Left hindlimb (tissue), 1 donor: ENCODE results near the gene PRKG1.

Experiments
- DNase-seq: peaks from one replicate; pipeline ENCODE4 v3.0.0-alpha.2; 2018

The PRKG1 gene

DNA sequence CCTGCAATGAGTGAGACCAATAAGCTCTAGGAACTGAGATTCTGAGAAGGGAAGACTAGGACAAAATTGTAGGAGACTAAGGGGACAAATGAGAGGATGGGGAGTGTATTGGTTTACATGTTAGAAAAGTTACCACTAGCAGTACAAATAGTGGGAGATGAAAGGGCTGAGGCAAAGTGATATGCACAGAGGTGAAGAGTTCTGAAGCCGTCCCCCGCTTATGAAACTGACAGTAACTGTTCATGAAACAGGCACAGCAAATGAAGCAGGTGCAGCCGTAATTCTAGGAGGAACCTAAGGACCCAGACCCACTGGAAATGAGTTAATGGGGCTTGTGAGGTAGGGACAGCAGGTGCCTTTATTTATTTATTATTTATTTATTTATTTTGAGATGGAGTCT is 211.3 kb downstream of the PRKG1 start:
- no peak for DNase-seq

DNA sequence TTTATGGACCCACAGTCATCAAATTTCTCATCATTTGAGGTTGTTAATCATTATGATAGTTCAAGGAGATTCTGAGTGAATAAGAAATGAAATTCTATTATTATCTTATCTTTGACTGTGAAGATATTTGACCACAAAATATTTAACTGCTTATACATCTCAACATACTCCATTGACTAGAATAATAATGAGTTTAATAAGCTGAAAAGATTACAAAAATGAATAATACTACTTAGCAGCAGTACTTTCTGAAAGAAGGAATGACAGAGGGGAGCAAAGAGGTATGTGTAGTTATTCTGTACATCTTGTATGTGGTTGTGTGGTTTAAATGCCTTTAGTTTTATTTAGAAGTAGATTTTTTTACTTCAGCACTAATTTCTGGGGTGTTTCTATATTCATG is 214.2 kb downstream of the PRKG1 start:
- no peak for DNase-seq

DNA sequence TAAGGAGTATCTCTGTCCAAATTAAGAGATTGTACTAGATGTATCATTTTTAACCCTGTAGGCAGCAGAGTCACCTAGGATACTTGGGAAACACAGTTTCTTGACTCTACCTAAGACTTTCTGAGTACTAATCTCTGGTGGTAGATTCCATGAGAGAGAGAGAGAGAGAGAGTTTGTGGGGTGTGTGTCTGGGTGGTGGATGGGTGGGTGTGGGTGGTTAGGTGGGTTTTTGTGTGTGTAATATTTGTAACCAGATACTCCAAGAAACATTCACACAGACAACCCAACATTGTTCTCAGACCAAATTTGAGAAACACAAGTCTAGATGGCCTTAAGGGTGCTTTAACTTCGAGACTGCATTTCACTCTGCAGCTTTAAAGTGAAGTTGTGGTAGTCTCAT is 215.2 kb downstream of the PRKG1 start:
- DNase-seq, result no peak

DNA sequence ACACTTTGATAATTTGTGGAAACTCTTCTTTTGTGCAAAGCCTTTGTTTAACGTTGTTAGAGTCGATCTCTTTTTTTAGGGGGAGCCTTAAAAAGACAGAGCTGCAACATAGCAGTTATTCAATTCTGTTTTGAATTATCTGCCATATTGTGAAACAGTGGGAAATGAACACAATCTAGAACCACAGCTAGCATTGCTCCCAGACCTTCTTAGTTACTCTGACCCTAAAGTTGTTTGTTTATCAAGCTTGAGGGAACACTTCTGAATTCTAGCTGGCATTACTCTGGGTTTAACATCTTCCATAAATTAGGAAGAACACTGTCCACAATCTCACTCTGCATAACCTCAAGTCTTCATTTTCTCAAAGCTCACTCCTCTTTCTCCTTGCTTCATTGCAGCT is 217.7 kb downstream of the PRKG1 start:
- DNase-seq, result no peak

GRCh38 chr10:51297438-51297837 is 223.2 kb downstream of the PRKG1 start:
- no peak for DNase-seq

- DNase-seq, result no peak
Observed at GRCh38 chr10:51300617-51301304, 226.5 kb downstream of the PRKG1 start.

GRCh38 chr10:51301644-51302043 is 227.4 kb downstream of the PRKG1 start:
- no peak for DNase-seq

GRCh38 chr10:51302316-51302715 is 228.0 kb downstream of the PRKG1 start:
- DNase-seq, result no peak

- DNase-seq, result no peak
Observed at GRCh38 chr10:51308116-51308515, 233.8 kb downstream of the PRKG1 start.

- DNase-seq, result no peak
Observed at GRCh38 chr10:51311228-51311627, 236.9 kb downstream of the PRKG1 start.

- no peak for DNase-seq
Observed at GRCh38 chr10:51312817-51313216, 238.5 kb downstream of the PRKG1 start.

GRCh38 chr10:51313251-51313650 is 239.0 kb downstream of the PRKG1 start:
- DNase-seq, result no peak

- DNase-seq, result no peak
Observed at GRCh38 chr10:51313773-51314478, 239.6 kb downstream of the PRKG1 start.

- no peak for DNase-seq
Observed at GRCh38 chr10:51314481-51314880, 240.2 kb downstream of the PRKG1 start.

GRCh38 chr10:51318399-51319172 is 244.3 kb downstream of the PRKG1 start:
- DNase-seq, result no peak

DNA sequence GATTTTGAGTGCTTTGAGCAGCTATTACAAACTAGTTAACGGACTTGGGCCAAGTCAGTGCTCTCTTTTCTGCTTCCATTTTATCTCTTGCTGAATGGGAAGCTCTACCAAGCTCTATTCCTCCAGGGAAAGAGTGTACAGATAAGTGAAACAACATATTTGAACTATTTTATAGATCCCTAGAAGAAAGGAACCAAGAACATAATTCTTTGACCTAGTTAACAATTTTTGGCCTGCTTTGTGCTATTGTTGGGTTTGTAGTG is 244.8 kb downstream of the PRKG1 start:
- DNase-seq, result no peak

GRCh38 chr10:51321300-51321699 is 247.0 kb downstream of the PRKG1 start:
- no peak for DNase-seq

DNA sequence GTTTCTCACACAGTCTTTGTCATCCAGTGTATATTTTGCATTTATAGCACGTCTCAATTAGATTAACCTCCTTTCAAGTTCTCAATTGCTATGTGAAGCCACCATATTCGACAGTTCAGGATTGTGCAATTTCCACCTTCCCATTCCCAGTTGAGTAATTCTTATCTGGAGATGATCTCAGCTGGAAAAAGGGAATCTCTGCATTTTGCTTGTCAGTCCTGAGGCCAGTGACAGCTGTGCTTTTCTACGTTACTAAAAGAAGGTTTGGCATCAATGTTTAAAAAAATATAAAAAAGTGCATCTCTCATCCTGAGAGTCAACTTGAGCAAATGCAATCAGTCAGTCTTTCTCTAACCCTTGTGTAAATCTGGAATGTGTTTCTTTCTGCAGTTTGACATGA is 247.7 kb downstream of the PRKG1 start:
- DNase-seq, result no peak

GRCh38 chr10:51325649-51326048 is 251.4 kb downstream of the PRKG1 start:
- DNase-seq, result no peak

DNA sequence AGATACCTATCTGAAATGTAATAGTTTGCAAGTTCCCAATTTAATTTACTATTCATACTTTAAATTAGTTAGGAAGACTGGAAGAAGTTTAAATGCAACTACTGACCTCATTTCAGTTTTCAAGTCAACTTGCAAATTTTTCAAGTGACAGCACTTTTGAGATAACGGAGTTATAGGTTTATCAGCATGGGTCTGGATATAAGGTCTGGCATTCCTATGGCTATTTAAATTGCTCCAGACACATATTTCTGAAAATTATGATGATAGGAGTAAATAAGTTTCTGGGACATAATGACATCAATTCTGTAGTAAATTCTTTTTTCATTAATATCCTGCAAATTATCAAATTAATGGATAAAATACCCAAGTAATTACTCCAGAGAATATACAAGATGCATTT is 251.9 kb downstream of the PRKG1 start:
- no peak for DNase-seq

- no peak for DNase-seq
Observed at GRCh38 chr10:51327432-51327831, 253.1 kb downstream of the PRKG1 start.

GRCh38 chr10:51340366-51340765 is 266.1 kb downstream of the PRKG1 start:
- no peak for DNase-seq

- no peak for DNase-seq
Observed at GRCh38 chr10:51340845-51341610, 266.7 kb downstream of the PRKG1 start.
